Effector memory CD8-positive, alpha-beta T cell (primary cell): Measurements from ENCODE around the gene BMI1.

Source experiments
- ATAC-seq: fragments of 150-1000 bp; cut with Tn5 transposase; replicated peaks from 2 replicates; pipeline ENCODE4 v1.10.0; 2021; ENCODE audit warnings: mild to moderate bottlenecking, moderate library complexity
- DNase-seq, 3 experiments: peaks; one replicate each; pipeline ENCODE4 v3.0.0; 2021
- H3K27ac Mint-ChIP-seq, 2 donors: one replicate each; pipeline ENCODE4 v1.8.0; 2022; ENCODE audit warnings: mild to moderate bottlenecking in 2 of 2, mixed read lengths in 2 of 2, moderate library complexity in 2 of 2
- H3K27me3 Mint-ChIP-seq, 2 donors: one replicate each; pipeline ENCODE4 v1.8.0; 2022; ENCODE audit warnings: mixed read lengths in 2 of 2
- H3K36me3 Mint-ChIP-seq: one replicate; pipeline ENCODE4 v1.8.0; 2022; ENCODE audit warnings: mild to moderate bottlenecking, moderate library complexity, mixed read lengths; ENCODE audit not compliant: insufficient read depth
- H3K4me1 Mint-ChIP-seq, 2 donors: one replicate each; pipeline ENCODE4 v1.8.0; 2022; ENCODE audit warnings: low read depth in 2 of 2, mixed read lengths in 2 of 2
- H3K4me3 Mint-ChIP-seq, 2 donors: one replicate each; pipeline ENCODE4 v1.8.0; 2022; ENCODE audit warnings: mild to moderate bottlenecking in 2 of 2, mixed read lengths in 2 of 2, moderate library complexity in 2 of 2
- H3K9me3 Mint-ChIP-seq, 2 donors: one replicate each; pipeline ENCODE4 v1.8.0; 2022; ENCODE audit warnings: mixed read lengths in 2 of 2

BMI1 gene

DNA sequence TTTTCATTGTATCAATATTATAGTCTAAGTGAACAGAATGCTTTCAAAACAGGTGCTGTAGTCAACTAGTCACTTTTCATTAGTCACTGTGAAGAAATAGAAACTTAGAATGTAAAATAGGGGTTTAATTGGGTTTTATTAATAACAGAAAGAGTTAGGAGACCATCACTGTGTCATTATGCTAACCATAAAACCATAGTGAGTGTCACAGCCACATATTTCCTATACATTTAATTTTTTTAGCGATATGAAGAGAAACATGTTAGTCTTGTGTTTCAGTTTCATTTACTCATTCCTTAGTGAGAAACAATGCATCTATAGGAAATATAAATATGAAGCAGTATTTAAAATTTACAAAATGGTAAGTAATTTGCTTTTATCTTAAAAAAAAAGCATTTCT lies 46.6 kb downstream of the BMI1 start:
- Mint-ChIP-seq H3K4me1 (peaks cover 0 to 19% of the 10 kb centered on the region in 2 donors), H3K27me3 (peaks cover 0 to 6% of the 10 kb centered on the region in 2 donors), H3K27ac (peak overlapping the region in 1 of 2 donors; percentile 56), H3K36me3 (no peaks in the 10 kb centered on the region), H3K4me3 (no peak overlapping the region), H3K9me3 (no peaks in the 10 kb centered on the region)
- DNase-seq: no peak
- no peak for ATAC-seq

GRCh38 chr10:22368402-22368801 lies 47.5 kb downstream of the BMI1 start:
- ATAC-seq: no peak
- Mint-ChIP-seq H3K4me1 (peaks cover 0 to 19% of the 10 kb centered on the region in 2 donors), H3K4me3 (no peak overlapping the region), H3K9me3 (no peaks in the 10 kb centered on the region), H3K36me3 (no peaks in the 10 kb centered on the region), H3K27ac (no peak overlapping the region), H3K27me3 (peaks cover 6 to 8% of the 10 kb centered on the region in 2 donors)
- no peak for DNase-seq

GRCh38 chr10:22368981-22369380 lies 48.1 kb downstream of the BMI1 start:
- H3K27me3 Mint-ChIP-seq: peaks cover 6 to 8% of the 10 kb centered on the region in 2 donors
- DNase-seq: no peak
- no peak overlapping the region for H3K4me3 Mint-ChIP-seq
- H3K36me3 Mint-ChIP-seq: no peaks in the 10 kb centered on the region
- no peak for ATAC-seq
- no peaks in the 10 kb centered on the region for H3K9me3 Mint-ChIP-seq
- no peak overlapping the region for H3K27ac Mint-ChIP-seq
- peaks cover 0 to 19% of the 10 kb centered on the region in 2 donors for H3K4me1 Mint-ChIP-seq

- DNase-seq (no peak), ATAC-seq (peak; percentile 40)
- Mint-ChIP-seq H3K4me3 (no peak overlapping the region), H3K27me3 (peaks cover 6 to 8% of the 10 kb centered on the region in 2 donors), H3K36me3 (no peaks in the 10 kb centered on the region), H3K27ac (no peak overlapping the region), H3K9me3 (no peaks in the 10 kb centered on the region), H3K4me1 (peaks cover 0 to 19% of the 10 kb centered on the region in 2 donors)
Observed at GRCh38 chr10:22369434-22370072, 48.7 kb downstream of the BMI1 start.

DNA sequence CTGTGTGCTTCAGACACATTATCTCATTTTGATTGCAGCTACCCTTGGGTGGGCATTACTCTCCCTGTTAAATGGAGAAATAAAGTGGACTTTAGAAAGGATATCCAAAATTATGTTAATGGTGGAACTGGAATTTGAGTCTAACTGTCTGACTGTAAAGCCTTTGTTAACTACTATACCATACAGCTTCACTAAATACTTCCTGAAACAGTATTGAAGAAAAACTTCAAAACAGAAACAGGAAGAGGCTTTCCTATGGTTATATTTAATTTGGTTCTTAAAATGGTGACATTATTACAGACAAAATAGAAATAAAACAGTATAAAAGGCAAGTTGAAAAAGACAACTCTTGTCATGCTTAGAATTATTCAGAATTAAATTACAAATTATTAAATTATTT lies 49.4 kb downstream of the BMI1 start:
- Mint-ChIP-seq H3K36me3 (no peaks in the 10 kb centered on the region), H3K27ac (no peak overlapping the region), H3K4me1 (peaks cover 0 to 19% of the 10 kb centered on the region in 2 donors), H3K9me3 (no peaks in the 10 kb centered on the region), H3K4me3 (no peak overlapping the region), H3K27me3 (peaks cover 6 to 8% of the 10 kb centered on the region in 2 donors)
- no peak for ATAC-seq
- no peak for DNase-seq

DNA sequence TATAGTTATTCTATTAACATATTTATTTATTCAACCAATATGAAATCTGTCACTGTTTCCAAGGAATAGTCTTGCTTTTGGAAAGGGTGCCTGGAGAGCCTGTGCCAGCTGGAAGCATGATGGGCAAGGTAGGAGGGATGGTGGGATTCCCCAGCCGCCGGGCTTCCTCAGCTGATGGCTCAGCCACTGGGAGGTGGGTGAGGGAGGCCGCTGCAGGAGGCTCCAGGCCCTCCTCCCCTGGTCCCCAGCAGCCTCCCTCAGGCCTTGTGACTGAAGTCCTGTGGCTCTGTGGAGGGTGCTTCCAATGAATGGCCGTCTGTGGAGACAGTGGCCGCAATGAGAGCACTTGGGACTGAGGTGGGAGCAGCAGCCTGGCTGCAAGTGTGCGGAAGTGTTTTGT lies 51.4 kb downstream of the BMI1 start:
- Mint-ChIP-seq H3K27ac (no peak overlapping the region), H3K27me3 (peaks cover 0 to 8% of the 10 kb centered on the region in 2 donors), H3K9me3 (no peaks in the 10 kb centered on the region), H3K4me3 (no peak overlapping the region), H3K36me3 (no peaks in the 10 kb centered on the region), H3K4me1 (peaks cover 0 to 14% of the 10 kb centered on the region in 2 donors)
- DNase-seq (no peak), ATAC-seq (no peak)

DNA sequence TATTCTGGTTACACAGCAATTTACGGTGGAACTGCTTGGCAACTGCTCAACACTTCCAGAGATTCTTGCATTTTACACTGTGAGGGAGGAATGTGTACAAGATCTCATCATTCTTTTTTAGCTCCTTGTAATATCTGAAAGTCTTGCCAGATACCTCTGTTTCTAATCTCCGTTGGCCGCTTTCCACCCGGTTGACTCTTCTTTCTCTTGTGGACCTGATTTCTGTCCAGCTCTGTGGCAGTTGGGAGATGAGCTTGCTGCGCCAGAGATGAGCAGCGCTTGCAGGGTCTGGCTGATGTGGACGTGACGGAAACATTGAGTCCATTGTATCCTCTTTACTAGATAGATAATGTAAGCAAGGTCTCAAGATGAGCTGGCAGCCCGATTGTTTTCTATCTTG lies 52.0 kb downstream of the BMI1 start:
- no peak for ATAC-seq
- peaks cover 0 to 8% of the 10 kb centered on the region in 2 donors for H3K27me3 Mint-ChIP-seq
- DNase-seq: no peak
- H3K36me3 Mint-ChIP-seq: no peaks in the 10 kb centered on the region
- H3K27ac Mint-ChIP-seq: no peak overlapping the region
- H3K4me3 Mint-ChIP-seq: no peak overlapping the region
- peaks cover 0 to 9% of the 10 kb centered on the region in 2 donors for H3K4me1 Mint-ChIP-seq
- no peaks in the 10 kb centered on the region for H3K9me3 Mint-ChIP-seq

DNA sequence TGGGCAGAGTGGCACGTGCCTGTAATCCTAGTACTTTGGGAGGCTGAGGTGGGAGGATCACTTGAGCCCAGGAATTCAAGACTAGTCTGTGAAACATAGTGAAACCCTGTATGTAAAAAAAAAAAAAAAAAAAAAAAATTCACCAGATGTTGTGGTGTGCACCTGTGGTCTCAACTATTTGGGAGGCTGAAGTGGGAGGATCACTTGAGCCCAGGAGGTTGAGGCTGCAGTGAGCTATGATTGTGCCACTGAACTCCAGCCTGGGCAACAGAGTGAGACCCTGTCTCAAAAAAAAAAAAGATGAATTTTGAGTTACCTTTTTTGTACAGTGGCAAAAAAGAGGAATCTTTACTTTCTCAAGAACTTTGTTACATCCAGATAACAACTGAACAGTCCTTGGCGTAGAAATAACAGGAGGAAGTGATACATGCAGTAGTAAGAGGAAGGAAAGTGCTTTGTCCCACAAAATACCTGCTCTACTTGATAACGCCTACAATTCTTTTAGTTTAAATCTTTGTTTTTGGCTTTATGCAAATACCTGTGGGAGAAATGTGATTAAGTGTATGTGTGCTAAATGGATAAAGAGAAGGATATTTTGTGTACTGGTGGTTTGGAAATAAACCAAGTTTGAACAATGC lies 53.7 kb downstream of the BMI1 start:
- no peaks in the 10 kb centered on the region for H3K9me3 Mint-ChIP-seq

GRCh38 chr10:22379059-22379458 lies 58.2 kb downstream of the BMI1 start:
- DNase-seq (no peak), ATAC-seq (no peak)
- Mint-ChIP-seq H3K27me3 (peaks cover 8 to 16% of the 10 kb centered on the region in 2 donors), H3K27ac (no peak overlapping the region), H3K4me3 (no peak overlapping the region), H3K4me1 (peaks cover 0 to 3% of the 10 kb centered on the region in 2 donors), H3K9me3 (no peaks in the 10 kb centered on the region), H3K36me3 (no peaks in the 10 kb centered on the region)

More for the DNA sequence above, 53.7 kb downstream of the BMI1 start:
- Mint-ChIP-seq H3K27me3 (peaks cover 0 to 15% of the 10 kb centered on the region in 2 donors), H3K4me1 (peaks cover 0 to 6% of the 10 kb centered on the region in 2 donors), H3K27ac (no peak overlapping the region), H3K36me3 (no peaks in the 10 kb centered on the region), H3K4me3 (no peak overlapping the region)
- DNase-seq (no peak), ATAC-seq (no peak)
